NCI-H1092 treated with DMSO at 0.1 percent for 48 hours (cell line): ENCODE results near the gene GBGT1.
A peak's percentile ranks its signal among the peaks of the same experiment; 100 is the strongest.

Experiments
- DNase-seq: peaks from one replicate; lab custom pipeline; 2025; lab: John Stamatoyannopoulos, UW

Gene GBGT1

DNA sequence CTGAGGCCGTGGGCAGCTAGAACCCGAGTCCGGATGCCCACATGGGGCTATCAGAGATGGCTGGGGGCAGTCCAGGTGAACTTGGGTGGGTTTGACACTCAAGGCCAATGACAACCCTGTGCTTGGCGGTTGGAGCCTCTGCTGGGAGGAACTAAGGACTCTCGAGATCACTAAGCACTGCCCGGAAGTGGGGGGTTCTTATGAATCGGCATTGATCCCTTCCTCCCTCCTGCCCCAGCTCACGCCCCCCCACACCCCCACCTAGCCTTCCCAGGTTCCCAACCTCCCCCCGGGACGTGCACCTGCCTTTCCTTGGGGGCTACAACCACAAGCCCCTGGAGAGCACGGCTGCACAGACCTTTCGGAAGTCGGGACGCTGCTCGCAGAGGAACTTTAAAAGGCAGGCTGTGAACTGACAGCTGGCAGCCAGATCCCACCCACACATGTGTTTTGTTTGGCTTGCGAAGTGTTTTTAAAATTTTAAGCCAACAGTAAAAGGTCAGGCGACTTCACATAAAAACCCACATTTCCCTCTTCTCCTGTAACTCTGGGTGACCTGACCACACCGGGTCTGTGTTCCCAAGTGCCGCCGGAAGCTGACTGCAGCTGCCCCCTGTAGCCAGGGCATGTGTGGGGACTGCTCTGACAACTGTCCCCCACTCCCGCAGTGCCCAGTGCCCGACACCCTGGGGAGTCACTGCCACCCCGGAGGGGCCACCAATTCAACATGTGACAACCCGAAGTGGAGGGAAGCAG, 37.6 kb downstream of the GBGT1 start:
- no peak for DNase-seq

DNA sequence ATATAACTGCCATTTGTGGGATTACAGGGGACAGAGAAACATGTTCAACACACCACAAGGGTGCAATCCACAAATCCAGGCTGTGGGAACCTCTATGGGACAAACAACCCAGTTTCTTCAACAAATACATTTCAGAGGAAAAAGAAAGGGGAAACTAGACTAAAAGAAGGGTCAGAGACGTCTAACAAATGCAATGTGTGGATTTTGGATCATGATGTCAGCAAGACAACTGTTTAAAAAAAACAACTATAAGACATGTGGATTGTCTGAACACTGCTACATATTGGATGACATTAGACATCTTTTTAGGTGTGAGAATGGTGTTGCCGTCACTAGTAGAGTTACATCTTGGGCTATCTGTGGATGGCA, 38.8 kb downstream of the GBGT1 start:
- DNase-seq = no peak

GRCh38 chr9:133124123-133124906, 39.4 kb downstream of the GBGT1 start:
- no peak for DNase-seq

- no peak for DNase-seq
These were observed 40.6 kb downstream of the GBGT1 start for GRCh38 chr9:133122935-133123611.

GRCh38 chr9:133122605-133122934, 41.1 kb downstream of the GBGT1 start:
- no peak for DNase-seq

DNA sequence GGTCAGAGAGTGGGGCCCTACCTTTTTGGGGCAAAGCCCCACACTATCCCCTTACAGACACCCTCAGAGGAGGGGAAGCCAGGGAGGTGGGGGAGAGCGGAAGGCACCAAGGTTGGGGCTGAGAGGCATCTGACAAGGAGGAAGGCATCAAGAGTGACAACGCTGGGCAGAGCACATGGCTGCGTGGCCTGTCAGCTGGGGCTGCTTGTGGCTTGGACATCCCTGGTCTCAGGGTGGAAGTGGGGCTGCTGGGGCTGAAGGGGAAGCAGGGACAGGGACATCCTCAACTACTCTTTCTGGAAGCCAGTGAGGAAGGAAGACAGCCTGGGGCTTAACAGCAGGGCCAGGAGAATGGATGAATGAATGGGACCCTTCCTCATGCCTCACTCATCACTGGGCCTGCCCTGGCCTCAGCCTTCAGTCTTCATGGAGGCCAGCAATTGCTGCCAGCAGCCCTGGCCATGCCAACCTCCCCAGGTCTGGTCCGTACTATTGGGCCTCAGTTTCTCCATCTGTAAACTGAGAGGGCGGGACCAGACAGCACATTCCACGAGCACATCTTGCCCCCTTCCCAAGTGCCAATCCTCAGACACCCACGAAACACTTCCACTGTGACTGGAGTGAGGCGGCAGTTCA, 41.7 kb downstream of the GBGT1 start:
- no peak for DNase-seq

DNA sequence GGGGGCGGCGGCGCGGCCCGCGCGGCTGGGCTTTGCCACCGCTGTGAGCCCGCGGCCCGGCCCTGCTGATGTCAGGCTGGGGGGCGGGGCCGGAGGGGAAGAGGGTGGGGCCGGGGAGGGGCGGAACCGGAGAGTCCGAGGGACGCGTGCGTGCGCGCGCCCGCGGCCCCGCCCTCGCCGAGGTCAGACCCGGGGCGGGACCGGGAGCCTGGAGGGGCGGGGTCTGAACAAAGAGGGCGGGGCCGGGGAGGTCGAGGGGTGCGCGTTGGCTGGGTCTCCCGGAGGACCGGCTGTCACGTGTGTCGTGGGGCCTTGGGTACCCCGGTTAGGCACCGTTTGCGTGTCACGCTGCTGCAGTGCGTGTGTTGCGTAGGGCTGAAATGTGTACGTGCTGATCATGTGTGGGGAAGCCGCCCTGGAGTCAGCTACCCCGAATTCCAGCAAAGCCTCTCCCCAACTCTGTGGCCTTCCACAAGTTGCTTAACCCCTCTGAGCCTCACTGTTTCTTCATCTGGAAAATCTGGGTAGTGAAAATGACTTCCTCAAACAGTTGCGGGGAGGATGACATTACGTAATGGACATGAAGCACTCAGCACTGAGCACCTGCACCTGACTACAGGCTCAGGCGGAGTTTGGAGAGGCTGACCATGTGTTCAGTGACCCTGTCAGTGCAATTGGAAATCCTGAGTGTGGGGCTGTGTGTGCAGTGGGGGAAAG, 42.4 kb downstream of the GBGT1 start, which contains the start of gene RALGDS:
TSS of gene RALGDS (minus strand) at position 43 of the 717 bp plus-strand sequence. CDS start 86 bp downstream, outside the sequence.
- peak; percentile 70 for DNase-seq

- peak; percentile 46 for DNase-seq
These were observed 43.1 kb downstream of the GBGT1 start for GRCh38 chr9:133120501-133121197.

GRCh38 chr9:133119846-133120500, 43.7 kb downstream of the GBGT1 start:
- peak; percentile 46 for DNase-seq

GRCh38 chr9:133119103-133119845, 44.4 kb downstream of the GBGT1 start:
- peak; percentile 69 for DNase-seq

DNA sequence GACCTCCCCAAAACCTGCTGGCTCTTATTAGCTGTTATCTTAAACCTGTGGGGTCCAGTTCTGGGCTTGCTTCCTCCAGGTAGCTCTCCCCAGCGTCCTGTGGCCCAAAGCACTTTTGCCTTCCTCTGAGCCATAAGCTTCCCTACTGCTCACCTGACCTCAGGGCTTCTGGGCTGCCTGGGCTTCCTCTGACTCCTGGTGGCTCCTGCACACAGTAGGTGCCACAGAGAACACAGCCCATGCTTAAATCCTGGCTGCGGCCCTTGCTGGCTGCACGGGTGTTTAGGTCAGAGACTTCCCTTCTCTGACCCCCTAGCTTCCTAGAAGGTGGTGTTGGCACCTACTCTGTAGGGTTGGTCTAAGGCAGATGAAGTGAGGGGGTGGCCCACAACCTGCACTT, 45.1 kb downstream of the GBGT1 start:
- no peak for DNase-seq

DNA sequence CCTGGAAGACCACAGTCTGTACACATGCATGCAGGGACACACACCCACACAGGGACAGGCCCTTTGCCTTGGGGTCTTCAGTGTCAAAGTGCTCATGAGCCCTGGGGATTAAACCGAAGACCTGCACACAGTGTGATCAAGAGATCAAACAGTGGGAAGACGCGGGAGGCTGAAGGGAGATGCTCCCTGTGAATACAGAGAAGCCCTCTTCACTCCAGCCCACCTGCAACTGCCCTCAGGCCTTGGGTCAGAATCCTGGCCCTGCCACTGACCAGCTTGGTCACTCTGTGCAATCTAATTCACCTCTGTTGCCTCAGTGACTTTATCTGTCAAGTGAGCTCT, 45.6 kb downstream of the GBGT1 start:
- DNase-seq = no peak

- DNase-seq = no peak
These were observed 46.2 kb downstream of the GBGT1 start for GRCh38 chr9:133117271-133118178.

DNA sequence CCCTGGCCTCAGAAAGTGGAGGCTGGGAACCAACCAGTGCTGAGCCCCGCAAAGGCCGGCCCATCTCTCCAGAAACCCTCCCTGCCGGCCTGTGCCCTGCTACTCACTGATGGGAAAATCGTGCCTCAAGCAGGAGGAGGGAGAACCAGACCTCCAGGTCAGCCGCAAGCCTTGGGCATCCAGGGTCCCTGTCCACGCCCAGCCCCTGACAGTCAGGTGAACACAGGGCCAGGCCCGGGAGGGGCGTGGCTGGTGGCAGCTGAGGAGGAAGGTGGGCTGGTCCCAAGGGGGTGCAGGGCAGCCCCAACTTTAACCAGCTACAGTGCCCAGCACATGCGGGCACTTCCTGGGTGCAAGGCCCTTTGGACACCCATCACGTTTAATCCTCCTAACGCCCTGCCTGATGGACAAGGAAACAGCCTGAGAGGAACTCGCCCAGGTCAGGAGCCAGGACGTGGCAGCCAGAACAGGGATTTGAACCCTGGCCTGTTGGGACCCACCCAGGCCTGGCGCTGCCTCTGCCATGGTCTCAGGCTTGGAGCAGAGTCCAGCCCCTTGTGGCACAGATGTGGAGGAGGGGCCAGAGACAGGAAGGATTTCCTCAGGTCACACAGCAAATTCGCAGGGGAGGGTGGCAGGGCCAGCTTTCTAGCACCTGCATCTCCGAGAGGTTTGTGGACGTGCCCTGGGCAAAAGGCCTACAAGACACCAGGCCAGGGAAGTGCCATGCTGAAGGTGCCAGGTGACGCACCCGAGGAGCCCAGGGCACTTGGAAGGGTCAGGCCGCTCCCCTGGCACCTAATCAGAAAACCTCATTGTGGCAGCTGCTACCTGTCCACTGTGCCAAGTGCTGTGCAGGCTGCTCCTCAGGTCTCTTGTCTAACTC, 47.1 kb downstream of the GBGT1 start:
- DNase-seq = no peak

GRCh38 chr9:133115604-133116345, 47.9 kb downstream of the GBGT1 start:
- DNase-seq = no peak

DNA sequence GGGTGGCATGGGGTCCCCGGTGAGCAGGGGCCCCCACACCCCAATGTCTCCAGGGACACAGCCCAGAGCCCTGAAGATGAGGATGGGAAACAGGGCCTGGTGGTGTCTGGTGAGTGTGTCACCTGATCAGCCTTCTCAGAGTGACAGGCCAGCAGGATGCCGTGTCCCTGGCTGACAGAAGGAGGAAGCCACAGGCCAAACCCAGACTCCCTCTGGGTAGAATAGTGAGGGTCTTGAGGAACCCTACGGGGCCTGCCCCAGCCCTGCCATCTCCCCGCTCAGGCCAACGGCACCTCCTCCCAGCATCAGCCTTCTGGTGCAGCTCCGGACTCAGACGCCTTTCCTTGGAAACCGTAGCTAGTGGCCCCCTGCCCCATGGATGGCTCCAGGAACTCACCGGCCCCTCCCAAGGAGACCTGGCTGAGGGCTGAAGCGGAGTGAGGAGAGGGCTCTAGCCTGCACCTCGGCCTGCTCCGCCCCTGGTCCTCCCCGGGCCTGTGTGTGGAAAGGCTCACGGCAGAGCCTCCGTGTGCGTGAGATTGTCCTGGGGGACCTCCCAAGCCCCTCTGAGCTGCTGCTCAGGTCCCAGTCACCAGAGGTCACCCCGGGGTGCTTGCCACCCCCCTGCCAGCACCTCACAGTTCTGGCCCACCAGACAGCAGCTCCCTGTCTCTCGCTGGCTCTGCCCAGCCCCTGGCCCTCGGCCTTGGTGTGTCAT, 48.7 kb downstream of the GBGT1 start:
- no peak for DNase-seq
